Activated T-helper 9 cell treated with anti-CD3 and anti-CD28 coated beads, Interleukin-2, amount 50 U/mL, for 16 hours (primary cell): Measurements from ENCODE around the gene INTS13.
"Not testable (repeated sequence)": the region's sequence is repeated elsewhere in the genome, so short reads cannot be mapped to it uniquely, and the experiment has no call there.

Experiments
- DNase-seq: peaks from one replicate; pipeline ENCODE4 v3.0.0-alpha.2; 2020; ENCODE audit warnings: low read depth

The INTS13 gene

DNA sequence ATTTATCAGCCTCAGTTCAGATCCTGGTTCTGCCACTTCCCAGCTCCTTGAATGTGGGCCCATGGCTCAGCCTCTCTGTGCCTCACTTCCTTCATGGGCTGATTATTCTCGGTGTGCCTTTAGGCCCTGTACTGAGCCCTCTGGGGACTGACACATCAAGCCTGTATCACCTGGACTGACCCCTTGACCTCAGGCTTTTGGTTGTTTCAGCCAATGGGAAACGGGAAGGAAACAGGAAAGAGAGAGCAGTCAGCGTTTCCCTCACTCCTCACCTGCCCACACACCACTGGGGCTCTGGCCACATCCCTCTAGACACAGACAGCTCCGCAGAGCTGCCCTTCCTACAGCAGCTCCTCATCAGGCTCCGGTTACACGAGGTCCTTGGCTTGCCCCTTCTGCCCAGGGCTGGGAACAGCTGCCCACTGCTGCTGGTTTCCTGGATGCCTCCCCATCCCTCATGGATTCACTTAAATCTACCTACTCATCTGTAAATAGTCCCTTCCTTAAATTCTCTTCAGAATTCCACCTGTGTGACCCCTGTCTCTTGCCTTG lies 67.8 kb downstream of the INTS13 start:
- no peak for DNase-seq

DNA sequence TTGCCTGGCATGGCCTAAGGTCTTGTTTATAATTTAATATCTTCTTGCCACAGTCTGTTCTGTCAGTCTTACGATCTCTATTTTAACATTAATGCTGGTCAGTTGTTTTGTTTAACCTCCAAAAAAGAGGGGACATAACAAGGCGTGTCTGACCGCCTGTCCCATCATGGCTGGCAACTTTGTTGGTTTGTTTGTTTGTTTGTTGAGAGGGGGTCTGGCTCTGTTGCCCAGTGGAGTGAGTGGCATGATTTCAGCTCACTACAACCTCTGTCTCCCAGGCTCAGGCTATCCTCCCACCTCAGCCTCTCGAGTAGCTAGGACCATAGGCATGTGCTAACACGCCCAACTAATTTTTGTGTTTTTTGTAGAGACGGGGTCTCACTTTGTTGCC lies 68.7 kb downstream of the INTS13 start:
- DNase-seq = no peak

DNA sequence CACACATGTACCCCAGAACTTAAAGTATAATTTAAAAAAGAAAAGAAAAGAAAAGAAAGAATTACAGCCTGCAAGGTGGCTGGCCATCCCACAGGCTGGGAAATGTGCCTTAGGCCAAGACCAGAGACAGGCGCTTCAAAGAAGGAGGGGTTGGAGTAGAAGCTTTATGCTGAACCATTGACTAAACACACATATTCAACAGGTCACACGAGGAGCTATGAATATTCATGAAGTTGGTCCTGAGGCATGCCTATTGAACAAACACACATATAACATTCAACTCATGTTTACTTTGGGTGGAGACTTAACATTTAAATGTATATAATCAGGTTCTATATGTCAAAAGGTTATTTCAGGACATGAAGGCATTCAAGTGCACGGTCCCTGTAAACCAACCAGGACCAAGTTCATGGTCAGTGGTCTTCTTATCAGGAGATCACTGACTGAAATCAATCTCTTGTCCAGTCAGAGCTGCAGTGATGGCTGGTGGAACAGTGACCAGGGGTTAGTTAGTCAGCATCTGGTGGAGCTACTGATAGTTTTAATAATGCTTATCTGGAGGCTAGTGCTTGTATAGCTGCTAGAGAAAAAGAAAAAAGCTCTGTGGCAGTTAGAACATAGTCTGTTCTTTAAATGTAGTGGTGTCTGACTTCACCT lies 69.2 kb downstream of the INTS13 start:
- no peak for DNase-seq

DNA sequence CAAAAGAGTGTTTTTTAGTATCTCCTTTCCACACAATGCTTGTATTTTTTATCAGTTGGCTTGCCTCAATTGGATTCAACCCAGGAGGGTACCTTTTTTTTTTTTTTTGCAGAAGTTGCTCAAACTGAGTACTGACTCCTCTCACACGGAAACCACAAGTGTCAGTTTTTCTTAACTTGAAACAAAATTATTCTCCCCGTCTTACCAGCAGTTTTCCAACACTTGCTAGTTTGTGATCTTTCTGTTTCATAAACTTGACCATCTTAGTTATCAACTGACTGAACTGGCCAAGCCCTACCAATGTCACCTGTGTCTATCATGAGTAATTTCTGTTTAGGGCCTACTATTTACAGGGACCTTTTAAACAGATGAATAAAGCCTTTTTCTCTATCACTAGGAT lies 70.7 kb downstream of the INTS13 start:
- DNase-seq = no peak

DNA sequence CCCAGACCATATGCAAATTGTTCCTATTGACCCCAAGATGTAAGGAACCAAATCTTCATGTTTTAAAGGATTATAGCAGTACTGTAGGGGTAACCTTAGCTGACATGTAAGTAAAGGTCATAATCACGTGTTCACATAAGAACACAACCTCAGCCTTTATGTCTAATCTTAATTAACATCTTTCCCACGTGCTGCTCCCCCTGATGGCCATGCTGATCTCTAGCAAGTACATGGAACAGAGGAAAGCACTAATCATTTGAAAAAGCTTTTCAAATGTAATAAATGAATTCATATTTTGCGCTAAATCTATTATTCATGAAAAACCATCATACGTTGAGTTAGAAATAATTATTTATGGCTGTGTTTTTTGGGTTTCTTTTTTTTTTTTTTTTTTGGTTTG lies 74.3 kb downstream of the INTS13 start:
- no peak for DNase-seq

DNA sequence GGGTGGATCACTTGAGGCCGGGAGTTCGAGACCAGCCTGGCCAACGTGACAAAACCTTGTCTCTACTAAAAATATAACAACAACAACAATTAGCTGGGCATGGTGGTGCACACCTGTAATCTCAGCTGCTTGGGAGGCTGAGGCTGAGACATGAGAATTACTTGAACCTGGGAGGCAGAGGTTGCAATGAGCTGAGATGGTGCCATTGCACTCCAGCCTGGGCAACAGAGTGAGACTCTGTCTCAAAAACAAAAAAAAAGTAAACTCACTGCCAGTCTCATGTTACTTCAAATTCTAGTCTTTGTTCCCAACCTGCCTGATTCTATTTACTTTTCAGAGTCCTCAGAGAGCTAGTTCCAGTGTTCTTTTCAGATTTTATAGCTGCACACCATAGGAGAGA lies 75.0 kb downstream of the INTS13 start:
- DNase-seq = not testable (repeated sequence)

DNA sequence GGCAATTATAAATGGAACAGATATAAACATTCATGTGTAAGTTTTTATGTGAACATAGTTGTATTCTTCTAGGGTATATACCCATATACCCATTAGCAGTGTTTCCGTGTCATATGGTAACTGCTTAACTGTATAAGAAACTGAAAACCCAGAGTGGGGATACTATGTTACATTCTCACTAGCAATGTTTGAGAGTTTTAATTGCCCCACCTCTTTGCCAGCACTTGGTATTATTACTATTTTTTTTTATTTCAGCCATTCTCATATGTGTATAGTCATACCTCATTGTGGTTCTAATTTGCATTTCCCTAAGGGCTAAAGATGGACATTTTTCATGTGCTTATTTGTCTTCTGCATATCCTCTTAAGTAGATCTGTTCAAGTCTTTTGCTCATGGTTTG lies 76.1 kb downstream of the INTS13 start:
- DNase-seq = no peak

DNA sequence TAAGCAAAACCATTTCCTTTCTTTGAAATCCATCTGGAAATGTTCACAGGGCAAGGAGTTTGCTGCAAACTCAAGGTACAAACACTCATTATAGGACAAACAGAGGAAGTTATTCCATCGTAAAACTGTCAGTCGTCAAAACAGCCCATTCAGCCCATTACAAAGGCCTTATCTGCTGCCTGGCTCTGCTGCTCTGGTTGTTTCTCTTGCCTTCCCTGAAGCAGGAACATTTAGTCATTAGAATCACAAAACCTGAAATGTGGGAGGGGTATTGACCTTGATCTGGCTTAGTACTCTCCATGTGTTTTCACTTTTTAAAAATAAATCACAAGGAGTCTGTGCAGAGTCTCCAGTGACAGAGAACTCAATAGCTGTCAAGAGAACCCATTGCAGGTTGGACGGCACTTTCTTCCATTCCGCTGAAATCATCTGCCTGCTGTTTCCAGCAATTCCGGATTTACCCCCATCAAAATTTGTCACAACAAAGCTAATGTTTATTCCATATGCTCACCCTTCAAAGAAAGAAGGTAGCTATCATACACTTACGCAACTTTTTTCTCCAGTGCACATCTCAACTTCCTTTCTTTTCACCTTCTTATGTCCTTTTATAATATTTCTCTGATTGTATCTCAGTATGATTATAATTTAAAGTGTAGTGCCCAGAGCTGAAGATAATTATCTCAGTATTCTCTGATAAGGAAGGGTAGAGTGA lies 80.2 kb downstream of the INTS13 start:
- DNase-seq = no peak

DNA sequence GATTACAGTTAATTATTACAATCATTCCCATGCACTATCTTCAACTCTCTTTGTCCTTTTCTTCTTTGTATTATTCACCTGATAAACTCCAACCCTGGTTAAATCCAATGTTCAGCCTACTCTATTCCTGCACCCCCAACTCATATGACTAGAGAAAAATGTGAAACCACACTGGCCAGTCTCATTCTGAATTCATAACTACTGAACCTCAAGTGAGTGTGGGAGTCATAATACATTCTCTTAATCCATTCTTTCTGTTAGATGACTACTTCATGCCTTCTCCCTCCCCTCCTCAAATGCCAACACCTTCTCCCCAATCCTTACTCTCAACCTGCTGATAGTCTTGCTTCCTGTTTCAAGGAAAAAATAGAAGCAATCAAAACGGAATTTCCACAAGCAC lies 82.4 kb downstream of the INTS13 start:
- DNase-seq = no peak
